ENCODE results near the gene INSRR. TPM values are rescaled to one million over a fixed set of nuclear protein-coding genes. Genes with fewer than 3 reads are reported as not detected.
A peak's percentile ranks its signal among the peaks of the same experiment; 100 is the strongest.

Gene INSRR
- total and polyA plus RNA-seq, 10 donors = under 0.01 to 0.09 (median 0.09) TPM; not detected in 6

DNA sequence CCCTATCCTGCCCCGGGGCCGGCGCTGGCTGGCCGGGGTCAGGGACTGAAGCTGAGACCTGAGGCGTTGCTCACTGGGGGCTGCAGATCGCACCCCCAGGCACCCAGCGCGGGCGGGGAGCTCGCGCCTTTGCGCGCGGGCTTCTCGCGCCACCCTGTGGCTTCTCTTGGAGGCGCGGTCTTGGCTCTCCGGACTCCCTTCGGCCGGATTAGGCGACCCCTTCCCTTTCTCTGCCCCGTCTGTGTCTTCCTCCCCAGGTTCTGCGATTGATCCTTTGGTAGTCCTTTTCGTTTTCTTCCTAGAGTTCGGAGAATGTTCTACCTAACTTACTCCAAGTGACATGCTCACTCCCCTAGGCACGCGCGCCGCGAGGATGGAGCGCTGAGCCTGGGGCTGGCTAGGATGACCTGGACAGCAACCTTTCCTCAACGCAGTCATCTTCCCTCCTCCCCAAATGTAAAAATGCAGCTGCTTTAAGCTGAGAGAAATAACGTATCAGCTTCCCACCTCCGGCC, 1.3 kb upstream of the INSRR start:
- H3K36me3 ChIP-seq = no peaks in the 10 kb centered on the region
- intact Hi-C loops (cut with DNase I; ENCODE audit: low total_unique reads) = no loop called here
- TF ChIP-seq, protein P1, sequence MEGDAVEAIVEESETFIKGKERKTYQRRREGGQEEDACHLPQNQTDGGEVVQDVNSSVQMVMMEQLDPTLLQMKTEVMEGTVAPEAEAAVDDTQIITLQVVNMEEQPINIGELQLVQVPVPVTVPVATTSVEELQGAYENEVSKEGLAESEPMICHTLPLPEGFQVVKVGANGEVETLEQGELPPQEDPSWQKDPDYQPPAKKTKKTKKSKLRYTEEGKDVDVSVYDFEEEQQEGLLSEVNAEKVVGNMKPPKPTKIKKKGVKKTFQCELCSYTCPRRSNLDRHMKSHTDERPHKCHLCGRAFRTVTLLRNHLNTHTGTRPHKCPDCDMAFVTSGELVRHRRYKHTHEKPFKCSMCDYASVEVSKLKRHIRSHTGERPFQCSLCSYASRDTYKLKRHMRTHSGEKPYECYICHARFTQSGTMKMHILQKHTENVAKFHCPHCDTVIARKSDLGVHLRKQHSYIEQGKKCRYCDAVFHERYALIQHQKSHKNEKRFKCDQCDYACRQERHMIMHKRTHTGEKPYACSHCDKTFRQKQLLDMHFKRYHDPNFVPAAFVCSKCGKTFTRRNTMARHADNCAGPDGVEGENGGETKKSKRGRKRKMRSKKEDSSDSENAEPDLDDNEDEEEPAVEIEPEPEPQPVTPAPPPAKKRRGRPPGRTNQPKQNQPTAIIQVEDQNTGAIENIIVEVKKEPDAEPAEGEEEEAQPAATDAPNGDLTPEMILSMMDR (IDR thresholded peaks at IDR 0.05 in 8 of 11, conservative IDR thresholded peaks at IDR 0.05 in 3 of 11) = peak; percentile 26 to 84 (median 67)
- TF ChIP-seq POLR2AphosphoS5 (IDR thresholded peaks at IDR 0.05) (peak in 2 of 3 donors; percentile 16 to 39), POLR2A (IDR thresholded peaks at IDR 0.05) (no peak)
- peaks cover 20 to 36% (median 27%) of the 10 kb centered on the region in 6 donors for H3K4me1 ChIP-seq
- H3K9me3 ChIP-seq = no peaks in the 10 kb centered on the region
- peak overlapping the region in 7 of 8 donors; percentile 23 to 70 (median 34) for H3K4me3 ChIP-seq
- 0 to 3% (median 1%) methylated on average over 25 to 35 of the region's 35 CpGs for WGBS, 5 donors
- peak; percentile 86 for DNase-seq
- no peak overlapping the region for H3K27ac ChIP-seq
- peaks cover 7 to 86% (median 48%) of the 10 kb centered on the region in 7 donors for H3K27me3 ChIP-seq (replicated peaks in 1 of 7)

DNA sequence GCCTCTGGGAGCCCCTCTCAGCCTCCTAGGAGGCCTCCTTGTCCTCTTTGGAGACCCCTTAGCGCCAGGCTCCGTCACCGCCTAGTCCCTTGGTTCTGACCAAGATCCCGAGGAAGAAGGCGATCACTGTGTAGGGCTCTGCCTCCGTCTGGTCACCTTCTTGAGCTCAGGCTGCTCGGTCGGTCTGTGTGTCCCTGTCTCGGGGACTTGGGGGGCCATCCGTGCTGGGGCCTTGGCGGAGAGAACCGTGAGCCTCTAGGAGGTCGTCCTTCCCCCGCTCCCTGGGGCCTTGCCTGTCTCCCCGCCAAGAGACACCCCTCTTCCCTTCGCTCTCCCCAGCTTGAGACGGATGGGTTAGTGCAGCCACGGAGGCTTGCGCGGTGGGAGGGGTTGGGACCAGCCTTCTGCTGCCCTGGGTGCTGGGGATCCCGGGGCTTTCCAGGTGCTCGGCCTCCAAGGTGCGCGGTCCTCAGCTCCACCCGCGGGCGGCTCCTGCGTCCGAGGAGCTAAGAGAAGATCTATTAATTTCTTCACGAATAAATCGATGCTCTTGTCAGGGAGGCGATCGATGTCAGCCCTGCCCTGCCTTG, 701 bp upstream of the INSRR start:
- H3K4me3 ChIP-seq = peak overlapping the region in 7 of 8 donors; percentile 23 to 70 (median 34)
- H3K27me3 ChIP-seq (replicated peaks in 1 of 7) = peaks cover 7 to 80% (median 48%) of the 10 kb centered on the region in 7 donors
- intact Hi-C loops (cut with DNase I; ENCODE audit: low total_unique reads) = loop anchor here (10.0 kb wide), 1 partner anchor 55 kb away; no protein-coding TSS in a partner anchor
- WGBS, 5 donors = 2 to 4% (median 3%) methylated on average over 7 to 33 of the region's 33 CpGs
- no peak overlapping the region for H3K27ac ChIP-seq
- H3K36me3 ChIP-seq = no peaks in the 10 kb centered on the region
- H3K9me3 ChIP-seq = no peaks in the 10 kb centered on the region
- TF ChIP-seq POLR2AphosphoS5 (IDR thresholded peaks at IDR 0.05) = no peak
- no peak for DNase-seq
- H3K4me1 ChIP-seq = peaks cover 20 to 36% (median 27%) of the 10 kb centered on the region in 6 donors

DNA sequence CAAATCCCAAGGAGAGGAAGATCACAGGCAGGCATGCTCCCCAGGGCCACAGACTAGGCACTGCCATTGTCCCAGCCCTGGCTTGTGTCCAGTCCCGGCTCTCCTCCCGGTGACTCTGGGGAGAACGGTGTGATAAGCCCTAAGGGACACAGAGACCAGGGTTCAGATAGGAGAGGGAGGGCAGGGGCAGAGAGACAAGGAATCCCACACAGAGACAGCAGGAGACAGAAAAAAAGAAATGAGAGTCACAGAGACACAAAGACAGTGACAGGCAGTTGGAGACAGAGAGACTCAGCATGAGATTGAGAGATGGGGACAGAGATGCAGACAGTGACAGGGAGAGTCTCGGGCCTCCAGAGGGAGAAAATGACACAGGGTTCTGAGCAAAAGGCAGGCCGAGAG, 361 bp downstream of the INSRR start:
- intact Hi-C loops (cut with DNase I; ENCODE audit: low total_unique reads) = loop anchor here (10.0 kb wide), 1 partner anchor 54 kb away; no protein-coding TSS in a partner anchor
- DNase-seq = no peak
- TF ChIP-seq POLR2AphosphoS5 (IDR thresholded peaks at IDR 0.05) = no peak
- TF ChIP-seq POLR2A (IDR thresholded peaks at IDR 0.05) = no peak
- TF ChIP-seq, protein P1 (IDR thresholded peaks at IDR 0.05 in 8 of 11, conservative IDR thresholded peaks at IDR 0.05 in 3 of 11) = no peak
- H3K36me3 ChIP-seq = no peaks in the 10 kb centered on the region
- H3K27me3 ChIP-seq (replicated peaks in 1 of 7) = peaks cover 7 to 74% (median 47%) of the 10 kb centered on the region in 7 donors
- no peaks in the 10 kb centered on the region for H3K9me3 ChIP-seq
- WGBS, 5 donors = 33 to 43% (median 37%) methylated on average over 5 of the region's 5 CpGs
- no peak overlapping the region for H3K27ac ChIP-seq
- peaks cover 20 to 36% (median 27%) of the 10 kb centered on the region in 6 donors for H3K4me1 ChIP-seq
- H3K4me3 ChIP-seq = peak overlapping the region in 3 of 8 donors; percentile 35 to 70 (median 47)

DNA sequence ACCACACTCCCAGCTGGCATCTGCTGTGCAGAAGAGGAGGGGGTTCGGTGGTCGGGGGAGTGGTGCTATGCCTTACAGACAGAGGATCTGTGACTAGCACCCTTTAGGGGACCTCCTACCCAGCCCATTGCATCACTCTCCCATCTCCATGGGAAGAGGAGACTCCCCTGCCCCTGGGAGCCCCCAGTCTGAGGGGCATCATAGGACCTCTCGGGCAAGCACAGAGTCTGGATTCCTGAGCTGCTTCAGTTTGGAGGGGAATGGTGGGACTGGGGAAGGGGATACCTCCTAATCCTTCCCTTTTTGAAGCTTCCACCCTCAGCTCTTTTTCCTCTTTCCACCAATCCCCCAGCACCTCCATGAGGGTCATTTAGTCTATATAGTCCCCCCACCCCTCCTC, 1.4 kb downstream of the INSRR start:
- Histone ChIP-seq H3K27me3 (replicated peaks in 1 of 7) (peaks cover 7 to 70% (median 41%) of the 10 kb centered on the region in 7 donors), H3K36me3 (no peaks in the 10 kb centered on the region), H3K27ac (no peak overlapping the region), H3K4me3 (no peak overlapping the region), H3K9me3 (no peaks in the 10 kb centered on the region), H3K4me1 (peaks cover 20 to 36% (median 27%) of the 10 kb centered on the region in 6 donors)
- TF ChIP-seq POLR2AphosphoS5 (IDR thresholded peaks at IDR 0.05) (no peak), POLR2A (IDR thresholded peaks at IDR 0.05) (no peak)
- TF ChIP-seq, protein P1 (IDR thresholded peaks at IDR 0.05 in 8 of 11, conservative IDR thresholded peaks at IDR 0.05 in 3 of 11) = no peak
- 65 to 83% (median 71%) methylated on average over 3 of the region's 3 CpGs for WGBS, 5 donors
- no peak for DNase-seq
- intact Hi-C loops (cut with DNase I; ENCODE audit: low total_unique reads) = loop anchor here (10.0 kb wide), 1 partner anchor 53 kb away; no protein-coding TSS in a partner anchor
